Measurements from ENCODE around the gene KRTAP3-2. TPM values are rescaled to one million over a fixed set of nuclear protein-coding genes. Genes with fewer than 3 reads are reported as not detected.
"Not testable (repeated sequence)": the region's sequence is repeated elsewhere in the genome, so short reads cannot be mapped to it uniquely, and the experiment has no call there.

Gene KRTAP3-2
- total RNA-seq: not detected in 2 replicates
- long read RNA-seq: 0 reads

DNA sequence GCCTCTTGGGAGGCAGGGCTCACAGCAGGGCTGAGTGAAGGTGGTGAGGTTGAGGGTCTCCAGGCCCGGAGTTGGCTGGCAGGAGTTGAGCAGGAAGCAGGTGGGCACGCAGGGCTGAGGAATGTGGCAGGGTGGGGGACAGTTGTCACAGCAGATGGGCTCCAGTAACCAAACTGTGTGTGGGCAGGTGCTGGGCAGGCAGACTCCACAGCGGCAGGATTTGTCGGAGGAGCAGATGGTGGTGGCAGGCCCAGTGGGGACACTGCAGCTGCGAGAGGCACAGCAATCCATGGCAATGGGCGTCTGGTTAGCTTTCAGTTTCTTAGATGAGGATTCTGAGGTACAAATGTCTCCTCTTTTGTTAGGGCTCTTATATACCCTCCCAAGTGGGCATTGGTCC is at the start of gene KRTAP3-2:
Gene KRTAP3-2, minus strand, starts transcription at position 344 of the 400 bp plus-strand sequence. Its CDS starts 53 bp downstream, at position 291.
- H3K4me1 Mint-ChIP-seq (ENCODE audit: unreplicated experiment); H3K27me3 Mint-ChIP-seq (ENCODE audit: unreplicated experiment); H3K27ac Mint-ChIP-seq (ENCODE audit: unreplicated experiment); H3K36me3 Mint-ChIP-seq (ENCODE audit: unreplicated experiment); H3K9me3 Mint-ChIP-seq (ENCODE audit: unreplicated experiment); H3K4me3 Mint-ChIP-seq (ENCODE audit: unreplicated experiment); DNase-seq (ENCODE audit: extremely low spot score, unreplicated experiment): not testable (repeated sequence)

DNA sequence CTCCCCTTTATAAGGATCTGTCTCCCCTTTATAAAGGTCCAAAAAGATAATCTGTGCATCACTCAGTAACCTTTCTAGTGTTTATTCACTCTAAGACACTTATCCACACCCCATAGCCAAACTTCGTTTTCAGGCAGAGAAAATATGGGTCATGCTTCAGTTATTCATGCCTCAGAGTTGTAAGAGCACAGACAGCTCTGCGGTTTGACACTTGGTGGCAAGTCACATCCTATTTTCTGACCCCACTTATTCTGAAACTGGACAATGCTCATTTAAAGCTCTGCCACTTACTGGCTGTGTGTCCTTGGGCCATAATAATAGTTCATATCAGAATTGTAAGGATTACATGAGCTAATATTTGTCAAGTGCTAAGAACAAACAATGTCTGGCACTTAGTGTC is 49.4 kb upstream of the KRTAP3-2 start:
- no peak for DNase-seq (ENCODE audit: extremely low spot score, unreplicated experiment)
- peaks cover 24% of the 10 kb centered on the region for H3K4me1 Mint-ChIP-seq (ENCODE audit: unreplicated experiment)

DNA sequence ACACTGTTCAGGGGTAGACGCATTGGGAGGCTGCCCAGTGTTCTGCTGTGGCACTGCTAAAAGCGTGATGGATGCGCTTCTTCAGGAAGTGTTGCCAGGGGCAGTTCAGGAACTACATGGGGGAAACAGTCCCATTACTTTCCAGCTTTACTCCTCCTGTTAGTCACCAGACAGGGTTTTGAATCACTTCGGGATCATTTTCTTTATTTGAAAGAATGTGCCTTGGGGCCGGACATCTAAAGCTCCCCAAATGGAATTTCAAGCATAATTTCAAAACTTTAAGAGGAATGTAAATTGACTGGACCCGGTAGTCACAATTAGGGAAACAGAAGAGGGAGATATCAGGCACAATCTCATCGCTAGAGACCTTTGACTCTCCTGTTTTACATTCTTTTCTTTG is 48.7 kb upstream of the KRTAP3-2 start:
- no peak overlapping the region for H3K4me3 Mint-ChIP-seq (ENCODE audit: unreplicated experiment)
- H3K36me3 Mint-ChIP-seq (ENCODE audit: unreplicated experiment): peaks cover 2% of the 10 kb centered on the region
- peak overlapping the region; percentile 87 for H3K27ac Mint-ChIP-seq (ENCODE audit: unreplicated experiment)
- H3K9me3 Mint-ChIP-seq (ENCODE audit: unreplicated experiment): peaks cover 7% of the 10 kb centered on the region
- H3K27me3 Mint-ChIP-seq (ENCODE audit: unreplicated experiment): no peaks in the 10 kb centered on the region
- TF ChIP-seq, protein P1, sequence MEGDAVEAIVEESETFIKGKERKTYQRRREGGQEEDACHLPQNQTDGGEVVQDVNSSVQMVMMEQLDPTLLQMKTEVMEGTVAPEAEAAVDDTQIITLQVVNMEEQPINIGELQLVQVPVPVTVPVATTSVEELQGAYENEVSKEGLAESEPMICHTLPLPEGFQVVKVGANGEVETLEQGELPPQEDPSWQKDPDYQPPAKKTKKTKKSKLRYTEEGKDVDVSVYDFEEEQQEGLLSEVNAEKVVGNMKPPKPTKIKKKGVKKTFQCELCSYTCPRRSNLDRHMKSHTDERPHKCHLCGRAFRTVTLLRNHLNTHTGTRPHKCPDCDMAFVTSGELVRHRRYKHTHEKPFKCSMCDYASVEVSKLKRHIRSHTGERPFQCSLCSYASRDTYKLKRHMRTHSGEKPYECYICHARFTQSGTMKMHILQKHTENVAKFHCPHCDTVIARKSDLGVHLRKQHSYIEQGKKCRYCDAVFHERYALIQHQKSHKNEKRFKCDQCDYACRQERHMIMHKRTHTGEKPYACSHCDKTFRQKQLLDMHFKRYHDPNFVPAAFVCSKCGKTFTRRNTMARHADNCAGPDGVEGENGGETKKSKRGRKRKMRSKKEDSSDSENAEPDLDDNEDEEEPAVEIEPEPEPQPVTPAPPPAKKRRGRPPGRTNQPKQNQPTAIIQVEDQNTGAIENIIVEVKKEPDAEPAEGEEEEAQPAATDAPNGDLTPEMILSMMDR (IDR thresholded peaks at IDR 0.05): no peak
- no peak for DNase-seq (ENCODE audit: extremely low spot score, unreplicated experiment)
- peaks cover 25% of the 10 kb centered on the region for H3K4me1 Mint-ChIP-seq (ENCODE audit: unreplicated experiment)

More for the DNA sequence above, 49.4 kb upstream of the KRTAP3-2 start:
- peak overlapping the region; percentile 87 for H3K27ac Mint-ChIP-seq (ENCODE audit: unreplicated experiment)
- peaks cover 4% of the 10 kb centered on the region for H3K9me3 Mint-ChIP-seq (ENCODE audit: unreplicated experiment)
- no peak overlapping the region for H3K4me3 Mint-ChIP-seq (ENCODE audit: unreplicated experiment)
- no peaks in the 10 kb centered on the region for H3K27me3 Mint-ChIP-seq (ENCODE audit: unreplicated experiment)
- H3K36me3 Mint-ChIP-seq (ENCODE audit: unreplicated experiment): peaks cover 4% of the 10 kb centered on the region
- TF ChIP-seq, protein P1 (IDR thresholded peaks at IDR 0.05): no peak

DNA sequence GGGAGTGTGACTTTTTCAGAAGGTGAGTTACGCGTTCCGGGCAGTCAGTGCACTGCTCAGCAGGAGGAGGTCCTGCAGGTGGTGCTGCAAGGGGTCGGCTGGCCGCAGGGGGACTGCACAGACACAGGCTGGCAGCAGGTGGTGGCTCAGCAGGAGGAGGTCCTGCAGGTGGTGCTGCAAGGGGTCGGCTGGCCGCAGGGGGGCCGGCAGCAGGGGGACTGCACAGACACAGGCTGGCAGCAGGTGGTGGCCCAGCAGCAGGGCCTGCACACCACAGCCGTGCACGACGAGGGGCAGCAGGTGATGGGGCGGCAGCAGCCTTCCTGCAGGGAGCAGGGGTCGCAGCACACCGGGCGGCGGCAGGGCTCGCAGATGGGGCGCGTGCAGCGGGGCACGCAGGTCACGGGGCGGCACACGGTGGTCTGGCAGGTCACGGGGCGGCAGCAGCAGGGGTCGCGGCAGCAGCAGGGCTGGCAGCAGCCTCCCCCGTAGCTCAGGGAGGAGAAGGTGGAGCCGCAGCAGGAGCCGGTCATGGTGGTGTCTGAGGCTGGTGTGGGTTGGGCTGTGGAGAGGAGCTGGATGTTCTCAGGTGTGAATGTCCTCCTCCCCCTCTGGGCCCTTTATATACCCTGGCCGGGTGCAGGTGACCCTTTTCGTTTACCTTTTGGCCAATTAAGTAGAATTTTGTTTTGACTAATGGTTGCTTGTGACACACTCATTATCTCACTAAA is 47.2 kb upstream of the KRTAP3-2 start, which contains the start of gene KRTAP2-1:
Gene KRTAP2-1, minus strand, starts transcription at position 582 of the 731 bp plus-strand sequence. Its CDS starts 49 bp downstream, at position 533.
- Mint-ChIP-seq H3K27ac (ENCODE audit: unreplicated experiment) (peak within 1 kb of the TSS; percentile 87), H3K4me1 (ENCODE audit: unreplicated experiment) (peaks cover 21% of the 10 kb centered on the region), H3K9me3 (ENCODE audit: unreplicated experiment) (peaks cover 18% of the 10 kb centered on the region)
- H3K27me3 Mint-ChIP-seq (ENCODE audit: unreplicated experiment); H3K36me3 Mint-ChIP-seq (ENCODE audit: unreplicated experiment); H3K4me3 Mint-ChIP-seq (ENCODE audit: unreplicated experiment); DNase-seq (ENCODE audit: extremely low spot score, unreplicated experiment): not testable (repeated sequence)

DNA sequence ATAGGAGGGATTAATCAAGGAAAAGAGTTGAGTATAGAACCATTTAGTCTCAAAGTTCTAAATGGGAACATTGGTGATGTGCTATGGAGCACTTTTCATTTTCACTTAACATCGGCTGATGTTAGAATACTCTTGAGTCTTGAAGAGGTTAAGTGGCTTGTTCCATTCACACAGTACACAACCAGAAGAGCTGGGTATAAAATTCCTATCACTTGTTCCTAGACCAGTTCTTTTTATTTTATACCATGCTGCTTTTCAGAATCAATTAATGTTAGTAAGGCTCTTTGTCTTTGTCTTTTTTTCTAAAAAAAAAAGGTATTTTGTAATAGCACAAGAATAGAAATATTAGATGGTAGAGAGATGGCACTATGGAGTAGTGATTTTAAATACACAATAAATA is 43.2 kb upstream of the KRTAP3-2 start:
- TF ChIP-seq, protein P1 (IDR thresholded peaks at IDR 0.05): no peak
- Mint-ChIP-seq H3K4me1 (ENCODE audit: unreplicated experiment) (peaks cover 6% of the 10 kb centered on the region), H3K27me3 (ENCODE audit: unreplicated experiment) (no peaks in the 10 kb centered on the region), H3K4me3 (ENCODE audit: unreplicated experiment) (no peak overlapping the region), H3K36me3 (ENCODE audit: unreplicated experiment) (no peaks in the 10 kb centered on the region), H3K9me3 (ENCODE audit: unreplicated experiment) (peaks cover 18% of the 10 kb centered on the region), H3K27ac (ENCODE audit: unreplicated experiment) (no peak overlapping the region)
- no peak for DNase-seq (ENCODE audit: extremely low spot score, unreplicated experiment)

DNA sequence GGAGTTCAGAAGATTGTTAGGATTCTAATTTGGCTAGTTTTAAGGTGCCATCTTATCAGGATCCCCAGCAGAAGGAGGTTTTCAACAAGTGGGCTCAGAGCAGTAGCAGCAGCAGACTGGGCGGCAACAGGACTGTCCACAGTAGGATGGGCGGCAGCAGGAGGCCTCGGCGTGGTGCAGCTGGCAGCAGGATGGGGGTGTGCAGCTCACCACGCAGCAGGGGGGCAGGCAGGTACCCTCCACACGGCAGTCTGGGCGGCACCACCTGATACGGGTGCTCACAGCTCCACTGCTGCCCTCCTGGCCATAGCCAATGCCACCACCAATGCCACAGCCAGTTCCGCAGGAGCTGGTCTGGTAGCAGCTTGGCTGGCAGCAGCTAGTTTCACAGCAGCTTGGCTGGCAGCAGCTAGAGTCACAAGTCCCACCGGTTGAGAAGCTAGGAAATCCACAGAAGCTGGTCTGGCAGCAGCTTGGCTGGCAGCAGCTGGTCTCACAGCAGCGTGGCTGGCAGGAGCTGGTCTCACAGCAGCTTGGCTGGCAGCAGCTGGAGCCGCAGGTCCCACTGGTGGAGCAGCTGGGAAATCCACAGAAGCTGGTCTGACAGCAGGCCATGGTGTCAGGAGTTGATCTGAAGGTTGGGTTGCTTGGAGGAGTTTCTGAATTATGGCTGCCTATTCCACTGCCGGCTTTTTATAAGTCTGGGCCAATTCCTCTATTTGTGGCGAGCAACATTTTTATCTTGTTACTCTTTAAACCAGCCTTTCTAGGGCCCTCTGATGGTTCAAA is 41.3 kb upstream of the KRTAP3-2 start, which contains the start of gene KRTAP1-1:
Gene KRTAP1-1, minus strand, starts transcription at position 668 of the 789 bp plus-strand sequence. Its CDS starts 53 bp downstream, at position 615.
- H3K4me1 Mint-ChIP-seq (ENCODE audit: unreplicated experiment); H3K27ac Mint-ChIP-seq (ENCODE audit: unreplicated experiment); H3K36me3 Mint-ChIP-seq (ENCODE audit: unreplicated experiment); H3K4me3 Mint-ChIP-seq (ENCODE audit: unreplicated experiment); DNase-seq (ENCODE audit: extremely low spot score, unreplicated experiment); H3K27me3 Mint-ChIP-seq (ENCODE audit: unreplicated experiment): not testable (repeated sequence)
- peaks cover 18% of the 10 kb centered on the region for H3K9me3 Mint-ChIP-seq (ENCODE audit: unreplicated experiment)

All from osteocyte (in vitro differentiated cells).